IMR-90 (cell line): ENCODE data around the gene BNIP3. TPM values are rescaled to one million over a fixed set of nuclear protein-coding genes. Genes with fewer than 3 reads are reported as not detected.

Experiments
- ATAC-seq: fragments of 200-7000 bp; cut with Tn5 transposase; 2 replicates; pipeline ENCODE4 v1.9.1; 2020; ENCODE audit warnings: low read depth, mild to moderate bottlenecking, moderate library complexity
- BruUV-seq: library from RNA; stranded (reverse); fragments of 400-500 nt; replicated peaks from 2 replicates; lab custom pipeline; 2021; lab: Mats Ljungman, UMichigan
- CTCF ChIA-PET: fragments of 300-600 bp; formaldehyde crosslinking; extraction: SDS; loops from one replicate; lab custom pipeline; 2021; ENCODE audit warnings: antibody characterized with exemption; lab: Yijun Ruan, JAX
- POLR2A ChIA-PET: fragments of 300-600 bp; sonication (Branson Sonifier 250); formaldehyde crosslinking; loops from one replicate; lab custom pipeline; 2022; ENCODE audit warnings: antibody characterized with exemption; ENCODE audit not compliant: unreplicated experiment; lab: Charles Lee
- DNase-seq: peaks from one replicate; pipeline ENCODE4 v3.0.0; 2013
- H2AFZ ChIP-seq: replicated peaks from 2 replicates; pipeline ENCODE3; 2013; ENCODE audit warnings: low read length, mild to moderate bottlenecking; ENCODE audit not compliant: poor library complexity
- H2AK5ac ChIP-seq: 2 replicates; pipeline ENCODE4 v1.6.1; 2013; ENCODE audit warnings: low read depth, low read length, inconsistent platforms
- H2AK9ac ChIP-seq: replicated peaks from 2 replicates; pipeline ENCODE3; 2013; ENCODE audit warnings: mild to moderate bottlenecking, low read depth, low read length, moderate library complexity; ENCODE audit not compliant: poor library complexity
- H2BK120ac ChIP-seq: 2 replicates; pipeline ENCODE4 v1.6.1; 2013; ENCODE audit warnings: low read depth, low read length, inconsistent platforms
- H2BK15ac ChIP-seq: 3 replicates; pipeline ENCODE4 v1.6.1; 2013; ENCODE audit warnings: low read depth, low read length, inconsistent platforms
- H2BK20ac ChIP-seq: 2 replicates; pipeline ENCODE4 v1.6.1; 2013; ENCODE audit warnings: low read depth, mild to moderate bottlenecking, inconsistent platforms, low read length, moderate library complexity
- H2BK5ac ChIP-seq: 2 replicates; pipeline ENCODE4 v1.6.1; 2013; ENCODE audit warnings: mild to moderate bottlenecking, low read depth, low read length, inconsistent platforms; ENCODE audit not compliant: poor library complexity, severe bottlenecking
- H3K14ac ChIP-seq: replicated peaks from 2 replicates; pipeline ENCODE4 v1.6.1; 2013; ENCODE audit warnings: low read depth, low read length, inconsistent platforms
- H3K18ac ChIP-seq: 2 replicates; pipeline ENCODE4 v1.6.1; 2013; ENCODE audit warnings: low read depth, low read length, control low read depth
- H3K23ac ChIP-seq: 2 replicates; pipeline ENCODE4 v1.6.1; 2013; ENCODE audit warnings: low read depth, low read length, inconsistent platforms
- H3K27ac ChIP-seq: 2 replicates; pipeline ENCODE4 v1.5.1; 2013; ENCODE audit warnings: mild to moderate bottlenecking, control low read depth, low read length; ENCODE audit not compliant: insufficient read depth
- H3K27me3 ChIP-seq: 2 replicates; pipeline ENCODE4 v1.6.1; 2013; ENCODE audit warnings: low read length; ENCODE audit not compliant: control insufficient read depth, insufficient read depth
- H3K36me3 ChIP-seq: 2 replicates; pipeline ENCODE4 v1.6.1; 2013; ENCODE audit warnings: low read length, mixed read lengths; ENCODE audit not compliant: control insufficient read depth, insufficient read depth
- H3K4ac ChIP-seq: 2 replicates; pipeline ENCODE4 v1.6.1; 2013; ENCODE audit warnings: low read depth, low read length, inconsistent platforms
- H3K4me1 ChIP-seq: 2 replicates; pipeline ENCODE4 v1.6.1; 2013; ENCODE audit warnings: low read length, mixed read lengths; ENCODE audit not compliant: control insufficient read depth, insufficient read depth
- H3K4me2 ChIP-seq: 2 replicates; pipeline ENCODE4 v1.6.1; 2013; ENCODE audit warnings: low read depth, mild to moderate bottlenecking, control low read depth, low read length, moderate library complexity
- H3K4me3 ChIP-seq: 2 replicates; pipeline ENCODE4 v1.5.1; 2013; ENCODE audit warnings: low read depth, mild to moderate bottlenecking, control low read depth, low read length, moderate library complexity; ENCODE audit not compliant: insufficient read depth
- H3K56ac ChIP-seq: 2 replicates; pipeline ENCODE4 v1.6.1; 2013; ENCODE audit warnings: low read length, inconsistent platforms; ENCODE audit not compliant: insufficient read depth; ENCODE audit errors: extremely low read depth
- H3K79me1 ChIP-seq, 2 experiments: 2 replicates each; pipeline ENCODE4 v1.6.1; 2013; ENCODE audit warnings: low read length in 2 of 2, inconsistent platforms in 1 of 2, low read depth in 1 of 2
- H3K9ac ChIP-seq: 2 replicates; pipeline ENCODE4 v1.6.1; 2013; ENCODE audit warnings: low read depth, low read length, control low read depth
- H3K9me1 ChIP-seq: 2 replicates; pipeline ENCODE4 v1.6.1; 2013; ENCODE audit warnings: low read length, inconsistent platforms; ENCODE audit not compliant: insufficient read depth
- H3K9me3 ChIP-seq: 2 replicates; pipeline ENCODE4 v1.6.1; 2013; ENCODE audit warnings: low read length; ENCODE audit not compliant: control insufficient read depth, insufficient read depth
- H4K20me1 ChIP-seq: 2 replicates; pipeline ENCODE4 v1.6.1; 2013; ENCODE audit warnings: low read length, inconsistent platforms; ENCODE audit not compliant: insufficient read depth
- H4K5ac ChIP-seq: 2 replicates; pipeline ENCODE4 v1.6.1; 2013; ENCODE audit warnings: mild to moderate bottlenecking, low read depth, low read length, control low read depth
- H4K8ac ChIP-seq, 2 experiments: 2 replicates each; pipeline ENCODE4 v1.6.1; 2013; ENCODE audit warnings: low read depth in 2 of 2, low read length in 2 of 2, control low read depth in 1 of 2, inconsistent platforms in 1 of 2
- H4K91ac ChIP-seq: 2 replicates; pipeline ENCODE4 v1.6.1; 2013; ENCODE audit warnings: low read depth, low read length, inconsistent platforms; ENCODE audit not compliant: insufficient read depth
- BHLHE40 ChIP-seq: fragments of 150-350 bp; IDR thresholded peaks from 2 replicates; pipeline ENCODE4 v1.6.1; 2016; ENCODE audit warnings: mild to moderate bottlenecking, low read depth, low read length
- CEBPB ChIP-seq: IDR thresholded peaks from 2 replicates; pipeline ENCODE4 v1.6.1; 2012; ENCODE audit warnings: low read depth, low read length, improper control_type of control experiment
- CHD1 ChIP-seq: IDR thresholded peaks from 2 replicates; pipeline ENCODE4 v1.6.1; 2012; ENCODE audit warnings: low read depth, low read length, improper control_type of control experiment
- FOS ChIP-seq: fragments of 150-350 bp; IDR thresholded peaks from 2 replicates; pipeline ENCODE4 v1.6.1; 2016; ENCODE audit warnings: low read depth, low read length
- MAFK ChIP-seq: IDR thresholded peaks from 2 replicates; pipeline ENCODE4 v1.6.1; 2012; ENCODE audit warnings: low read depth, low read length, improper control_type of control experiment
- MAZ ChIP-seq: IDR thresholded peaks from 2 replicates; pipeline ENCODE4 v1.6.1; 2012; ENCODE audit warnings: low read depth, mild to moderate bottlenecking, low read length, improper control_type of control experiment, moderate library complexity, borderline replicate concordance
- MXI1 ChIP-seq: IDR thresholded peaks from 2 replicates; pipeline ENCODE4 v1.6.1; 2012; ENCODE audit warnings: low read depth, mild to moderate bottlenecking, low read length, moderate library complexity, borderline replicate concordance
- NFE2L2 ChIP-seq: fragments of 150-350 bp; IDR thresholded peaks from 2 replicates; pipeline ENCODE4 v1.6.1; 2016; ENCODE audit warnings: low read depth, mild to moderate bottlenecking, low read length
- POLR2A ChIP-seq: IDR thresholded peaks from 2 replicates; pipeline ENCODE4 v1.6.1; 2012; ENCODE audit warnings: mild to moderate bottlenecking, low read depth, low read length
- RAD21 ChIP-seq: IDR thresholded peaks from 2 replicates; pipeline ENCODE4 v1.6.1; 2012; ENCODE audit warnings: low read length, improper control_type of control experiment
- RCOR1 ChIP-seq: IDR thresholded peaks from 2 replicates; pipeline ENCODE4 v1.6.1; 2012; ENCODE audit warnings: mild to moderate bottlenecking, low read length, improper control_type of control experiment; ENCODE audit not compliant: insufficient replicate concordance
- RFX5 ChIP-seq: IDR thresholded peaks from 2 replicates; pipeline ENCODE4 v1.8.0; 2012; ENCODE audit warnings: low read depth, mild to moderate bottlenecking, low read length, moderate library complexity
- SMC3 ChIP-seq: fragments of 150-350 bp; IDR thresholded peaks from 2 replicates; pipeline ENCODE4 v1.6.1; 2016; ENCODE audit warnings: low read depth, mild to moderate bottlenecking, antibody characterized with exemption, low read length, moderate library complexity
- WGBS, 2 experiments: methylation state at CpG; one replicate each; pipeline versions ENCODE4 v1.1.5 to v1.1.7; 2013; ENCODE audit warnings: missing lambda C conversion rate in 2 of 2; ENCODE audit not compliant: insufficient read length in 1 of 2; ENCODE audit errors: extremely low coverage in 2 of 2; 5-methylcytosine and 5-hydroxymethylcytosine counted together
- dilution Hi-C: fragments of 300-500 bp; cut with HindIII; formaldehyde crosslinking; loops from one replicate; pipeline ENCODE4 v1.14.3; 2018; ENCODE audit warnings: low sequenced_read_pairs; ENCODE audit not compliant: unreplicated experiment
- in situ Hi-C: fragments of 300-500 bp; cut with MboI; formaldehyde crosslinking; loops from 3 replicates; pipeline ENCODE4 v1.14.3; 2019; ENCODE audit warnings: low sequenced_read_pairs, inconsistent platforms, mixed read lengths
- intact Hi-C: fragments of 100-400 bp; cut with micrococcal nuclease; formaldehyde crosslinking; loops from 2 replicates; pipeline ENCODE4 v1.10.0; 2022
- polyA plus RNA-seq, 3 experiments: library from polyadenylated mRNA; depleted of rRNA; stranded (reverse); fragments of >200 nt; gene quantifications; 2 replicates each; pipeline ENCODE4 v1.2.3, GENCODE V29; 2012; ENCODE audit warnings: low replicate concordance in 1 of 3
- total RNA-seq: library from RNA; depleted of rRNA; stranded (reverse); fragments of >200 nt; gene quantifications from 2 replicates; pipeline ENCODE4 v1.2.3, GENCODE V29; 2012
- TF ChIP-seq, protein P1 (sequence below): fragments of 150-350 bp; IDR thresholded peaks from 2 replicates; pipeline ENCODE4 v1.6.1; 2016; ENCODE audit warnings: low read depth, mild to moderate bottlenecking, low read length, moderate library complexity, borderline replicate concordance
- TF ChIP-seq, protein P2 (sequence below): fragments of 150-350 bp; IDR thresholded peaks from 2 replicates; pipeline ENCODE4 v1.6.1; 2017; ENCODE audit warnings: mild to moderate bottlenecking, antibody characterized with exemption, low read length, low read depth
- TF ChIP-seq, protein P3 (sequence below): conservative IDR thresholded peaks from 2 replicates; pipeline ENCODE4 v1.5.1; 2012; ENCODE audit warnings: mild to moderate bottlenecking, low read depth, low read length, improper control_type of control experiment

BNIP3 gene
- total and polyA plus RNA-seq, 2 of the 4 experiments (the other 2 are of a cell fraction): 134 to 211 TPM

DNA sequence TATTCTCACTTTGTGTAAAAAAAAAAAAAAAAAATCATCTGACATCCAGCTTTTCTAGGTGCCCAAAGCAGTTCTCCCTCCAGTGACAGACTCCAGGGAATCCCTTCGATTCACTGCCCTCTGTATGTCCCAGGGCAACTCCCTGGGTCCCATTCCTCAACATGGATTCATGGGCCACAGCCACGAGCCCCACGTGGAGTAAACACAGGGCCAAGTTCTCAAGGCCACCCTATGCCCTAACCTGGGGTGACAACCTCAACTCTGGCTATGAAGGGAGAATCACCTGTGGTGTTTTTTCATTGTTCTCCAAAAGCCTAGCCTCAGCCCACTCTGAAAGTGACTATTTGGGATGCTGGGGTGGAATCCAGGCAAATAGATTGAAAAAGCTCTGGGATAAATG, 3.4 kb downstream of the BNIP3 start:
- peak overlapping the region; percentile 87 for H3K4me2 ChIP-seq
- in situ Hi-C loops: no loop called here
- DNase-seq: no peak

More for the DNA sequence above, 3.4 kb downstream of the BNIP3 start:
- Histone ChIP-seq H3K9ac (no peak overlapping the region), H2BK15ac (no peak overlapping the region), H3K27me3 (no peaks in the 10 kb centered on the region), H4K91ac (no peak overlapping the region), H3K9me3 (no peaks in the 10 kb centered on the region), H4K8ac (no peak overlapping the region), H3K4me1 (peaks cover 23% of the 10 kb centered on the region), H2BK5ac (no peak overlapping the region), H4K20me1 (peaks cover 76% of the 10 kb centered on the region), H2AK9ac (no peak overlapping the region), H3K9me1 (peaks cover 30% of the 10 kb centered on the region), H3K4ac (no peak overlapping the region), H2AFZ (no peak overlapping the region), H2BK120ac (no peak overlapping the region), H2BK20ac (no peak overlapping the region), H3K23ac (no peak overlapping the region), H3K27ac (no peak overlapping the region), H3K56ac (no peak overlapping the region), H3K4me3 (no peak overlapping the region), H4K5ac (no peak overlapping the region), H2AK5ac (no peak overlapping the region), H3K79me1 (peaks cover 0 to 76% of the 10 kb centered on the region in 2 experiments; a peak in 2 of 4 replicates), H3K18ac (no peak overlapping the region), H3K14ac (no peak overlapping the region), H3K36me3 (peaks cover 34% of the 10 kb centered on the region)
- ChIA-PET POLR2A (no interaction called here), CTCF (no interaction called here)
- dilution Hi-C loops: no loop called here
- TF ChIP-seq MAZ (no peak), MXI1 (no peak), SMC3 (no peak), RCOR1 (no peak), BHLHE40 (no peak), NFE2L2 (no peak), RFX5 (no peak), FOS (no peak), CHD1 (no peak), CEBPB (no peak), MAFK (no peak), POLR2A (no peak), RAD21 (no peak)
- TF ChIP-seq, protein P1, sequence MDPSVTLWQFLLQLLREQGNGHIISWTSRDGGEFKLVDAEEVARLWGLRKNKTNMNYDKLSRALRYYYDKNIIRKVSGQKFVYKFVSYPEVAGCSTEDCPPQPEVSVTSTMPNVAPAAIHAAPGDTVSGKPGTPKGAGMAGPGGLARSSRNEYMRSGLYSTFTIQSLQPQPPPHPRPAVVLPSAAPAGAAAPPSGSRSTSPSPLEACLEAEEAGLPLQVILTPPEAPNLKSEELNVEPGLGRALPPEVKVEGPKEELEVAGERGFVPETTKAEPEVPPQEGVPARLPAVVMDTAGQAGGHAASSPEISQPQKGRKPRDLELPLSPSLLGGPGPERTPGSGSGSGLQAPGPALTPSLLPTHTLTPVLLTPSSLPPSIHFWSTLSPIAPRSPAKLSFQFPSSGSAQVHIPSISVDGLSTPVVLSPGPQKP: no peak
- TF ChIP-seq, protein P2, sequence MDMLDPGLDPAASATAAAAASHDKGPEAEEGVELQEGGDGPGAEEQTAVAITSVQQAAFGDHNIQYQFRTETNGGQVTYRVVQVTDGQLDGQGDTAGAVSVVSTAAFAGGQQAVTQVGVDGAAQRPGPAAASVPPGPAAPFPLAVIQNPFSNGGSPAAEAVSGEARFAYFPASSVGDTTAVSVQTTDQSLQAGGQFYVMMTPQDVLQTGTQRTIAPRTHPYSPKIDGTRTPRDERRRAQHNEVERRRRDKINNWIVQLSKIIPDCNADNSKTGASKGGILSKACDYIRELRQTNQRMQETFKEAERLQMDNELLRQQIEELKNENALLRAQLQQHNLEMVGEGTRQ: no peak
- TF ChIP-seq, protein P3, sequence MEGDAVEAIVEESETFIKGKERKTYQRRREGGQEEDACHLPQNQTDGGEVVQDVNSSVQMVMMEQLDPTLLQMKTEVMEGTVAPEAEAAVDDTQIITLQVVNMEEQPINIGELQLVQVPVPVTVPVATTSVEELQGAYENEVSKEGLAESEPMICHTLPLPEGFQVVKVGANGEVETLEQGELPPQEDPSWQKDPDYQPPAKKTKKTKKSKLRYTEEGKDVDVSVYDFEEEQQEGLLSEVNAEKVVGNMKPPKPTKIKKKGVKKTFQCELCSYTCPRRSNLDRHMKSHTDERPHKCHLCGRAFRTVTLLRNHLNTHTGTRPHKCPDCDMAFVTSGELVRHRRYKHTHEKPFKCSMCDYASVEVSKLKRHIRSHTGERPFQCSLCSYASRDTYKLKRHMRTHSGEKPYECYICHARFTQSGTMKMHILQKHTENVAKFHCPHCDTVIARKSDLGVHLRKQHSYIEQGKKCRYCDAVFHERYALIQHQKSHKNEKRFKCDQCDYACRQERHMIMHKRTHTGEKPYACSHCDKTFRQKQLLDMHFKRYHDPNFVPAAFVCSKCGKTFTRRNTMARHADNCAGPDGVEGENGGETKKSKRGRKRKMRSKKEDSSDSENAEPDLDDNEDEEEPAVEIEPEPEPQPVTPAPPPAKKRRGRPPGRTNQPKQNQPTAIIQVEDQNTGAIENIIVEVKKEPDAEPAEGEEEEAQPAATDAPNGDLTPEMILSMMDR: no peak
- intact Hi-C loops: no loop called here
- BruUV-seq: no TSS peak
- WGBS, 2 experiments: no CpG with 5 or more reads among the region's 3 CpGs
- no peak for ATAC-seq
